ENCODE measurements around the gene SQOR. TPM values are rescaled to one million over a fixed set of nuclear protein-coding genes. Genes with fewer than 3 reads are reported as not detected.

SQOR gene
- total RNA-seq, 1 experiment from 2014 or later: 23.6 TPM

DNA sequence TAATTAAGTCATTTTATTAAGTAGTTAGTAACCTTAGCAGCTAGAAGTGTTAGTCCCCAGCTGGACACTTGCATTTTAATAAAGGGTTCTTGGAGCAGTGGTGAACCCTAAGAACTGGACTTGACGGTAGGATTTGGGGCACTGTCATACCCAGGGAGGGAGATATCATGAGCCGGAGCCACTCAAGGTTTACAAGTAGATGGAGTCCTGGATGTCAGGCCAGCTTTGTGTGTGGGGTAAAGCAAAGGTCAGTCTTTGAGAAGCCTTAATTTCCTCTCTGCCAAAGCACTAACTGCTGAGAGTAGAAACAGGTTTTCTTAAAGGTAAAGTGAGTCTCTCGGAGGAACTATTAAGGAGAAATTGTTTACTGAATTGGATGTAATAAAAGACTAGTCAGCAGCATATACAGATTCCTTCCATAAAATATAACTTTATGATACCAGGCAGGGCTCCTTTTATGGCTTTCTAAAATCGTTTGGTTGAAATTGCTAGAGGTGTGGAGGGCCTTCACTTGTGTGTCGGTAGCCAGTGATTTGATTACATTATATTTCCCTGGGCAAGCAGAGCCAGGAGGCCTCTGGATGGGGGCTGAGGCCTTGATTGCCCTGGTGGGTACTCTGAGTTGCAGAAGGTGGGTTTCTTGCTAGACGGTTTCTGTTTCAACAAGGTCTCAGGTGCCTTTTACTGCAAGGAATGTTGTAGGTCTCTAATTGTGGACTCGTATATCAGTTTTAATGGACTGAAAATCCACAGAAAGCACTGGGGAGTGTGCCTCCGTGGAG lies 23.1 kb downstream of the SQOR start:
- DNase-seq (ENCODE audit: extremely low read depth, low read depth): no peak

DNA sequence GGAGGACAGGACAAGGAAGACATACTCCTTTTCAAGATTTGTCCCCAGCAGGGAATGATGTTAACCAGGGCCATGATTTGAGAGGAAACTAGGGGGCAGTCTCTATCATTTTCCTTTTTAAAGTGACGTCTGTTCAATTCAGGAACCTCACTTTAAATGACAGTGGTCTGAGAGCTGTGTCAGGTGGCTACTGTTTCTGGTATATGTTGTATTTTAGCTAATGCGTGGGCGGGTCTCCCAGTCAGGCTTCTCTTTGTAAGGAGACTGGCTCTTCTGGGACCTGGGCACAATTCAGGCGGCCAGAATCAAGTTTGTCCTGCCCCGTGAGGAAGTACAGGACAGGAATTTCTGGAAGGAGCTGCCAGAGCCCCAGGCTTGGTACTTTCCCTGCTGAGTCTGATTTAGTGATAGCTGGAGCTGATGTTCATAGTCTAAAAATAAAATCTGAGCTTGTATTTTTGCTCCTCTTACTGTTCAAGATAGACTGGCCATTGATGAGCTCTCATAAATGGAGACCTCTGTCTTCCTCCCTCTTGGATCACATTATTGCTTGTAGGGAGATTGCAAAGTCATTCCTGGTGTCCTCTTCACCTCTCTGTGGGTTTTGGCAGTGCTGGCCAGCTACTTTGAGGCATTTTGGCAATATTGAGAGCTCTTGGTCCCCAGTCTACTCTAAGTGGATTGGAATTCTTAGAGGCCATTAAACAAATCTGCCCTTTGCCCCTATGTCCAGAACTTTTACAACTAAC lies 25.6 kb downstream of the SQOR start:
- DNase-seq (ENCODE audit: extremely low read depth, low read depth): no peak

DNA sequence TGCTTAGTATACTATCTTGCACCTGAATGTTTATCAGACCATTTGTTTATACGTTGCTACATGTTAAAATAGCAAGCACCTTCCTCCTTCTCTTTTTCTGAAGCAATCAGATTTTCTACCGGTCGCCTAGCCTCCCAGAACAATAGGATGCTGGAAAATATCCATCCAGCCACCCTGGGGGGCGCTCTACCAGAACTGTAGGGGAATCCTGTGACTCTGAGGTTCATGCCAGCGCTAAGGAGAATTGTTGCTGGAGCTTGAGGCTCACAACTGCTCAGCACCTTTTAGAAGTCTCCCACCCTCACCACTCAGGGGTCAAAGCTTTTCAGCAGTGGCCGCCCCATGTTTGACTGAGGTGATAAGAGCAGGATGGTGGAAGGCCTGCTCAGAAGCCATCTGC lies 27.5 kb downstream of the SQOR start:
- DNase-seq (ENCODE audit: extremely low read depth, low read depth): no peak

DNA sequence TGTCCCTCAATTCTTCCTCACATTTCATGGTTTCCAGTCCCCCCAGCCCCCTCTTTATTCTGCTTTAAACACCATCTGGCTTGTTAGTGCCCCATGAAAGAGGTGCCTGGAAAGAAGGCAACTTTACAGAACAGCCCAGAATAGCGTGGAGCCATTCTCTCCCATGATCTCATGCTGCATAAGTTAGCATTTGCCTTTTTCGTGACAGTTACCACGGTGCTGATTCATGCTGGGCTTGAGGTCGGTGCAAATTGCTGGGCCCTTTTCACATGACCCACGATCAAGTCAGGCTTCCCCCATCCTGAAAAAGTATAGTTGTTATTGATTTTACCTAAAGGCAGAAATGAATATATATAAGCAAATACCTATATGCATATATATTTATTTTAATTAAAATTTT lies 29.6 kb downstream of the SQOR start:
- no peak for DNase-seq (ENCODE audit: extremely low read depth, low read depth)

DNA sequence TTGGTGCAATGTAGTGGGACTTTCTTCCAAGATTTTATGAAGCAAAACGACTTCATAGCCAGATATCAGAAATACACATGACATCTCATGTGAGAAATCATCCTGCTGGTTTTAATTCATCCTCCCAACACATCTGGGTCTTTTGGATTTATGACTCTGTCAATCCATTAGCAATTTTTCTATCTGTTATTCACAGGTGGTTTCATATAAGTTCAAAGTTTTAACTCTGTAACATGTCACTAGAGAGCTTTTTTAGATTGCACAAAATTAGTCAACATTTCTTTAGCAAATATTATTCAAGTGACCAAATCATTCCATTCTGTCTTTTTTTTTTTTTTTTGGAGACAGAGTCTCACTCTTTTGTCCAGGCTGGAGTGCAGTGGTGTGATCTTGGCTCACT lies 30.4 kb downstream of the SQOR start:
- DNase-seq (ENCODE audit: extremely low read depth, low read depth): no peak

DNA sequence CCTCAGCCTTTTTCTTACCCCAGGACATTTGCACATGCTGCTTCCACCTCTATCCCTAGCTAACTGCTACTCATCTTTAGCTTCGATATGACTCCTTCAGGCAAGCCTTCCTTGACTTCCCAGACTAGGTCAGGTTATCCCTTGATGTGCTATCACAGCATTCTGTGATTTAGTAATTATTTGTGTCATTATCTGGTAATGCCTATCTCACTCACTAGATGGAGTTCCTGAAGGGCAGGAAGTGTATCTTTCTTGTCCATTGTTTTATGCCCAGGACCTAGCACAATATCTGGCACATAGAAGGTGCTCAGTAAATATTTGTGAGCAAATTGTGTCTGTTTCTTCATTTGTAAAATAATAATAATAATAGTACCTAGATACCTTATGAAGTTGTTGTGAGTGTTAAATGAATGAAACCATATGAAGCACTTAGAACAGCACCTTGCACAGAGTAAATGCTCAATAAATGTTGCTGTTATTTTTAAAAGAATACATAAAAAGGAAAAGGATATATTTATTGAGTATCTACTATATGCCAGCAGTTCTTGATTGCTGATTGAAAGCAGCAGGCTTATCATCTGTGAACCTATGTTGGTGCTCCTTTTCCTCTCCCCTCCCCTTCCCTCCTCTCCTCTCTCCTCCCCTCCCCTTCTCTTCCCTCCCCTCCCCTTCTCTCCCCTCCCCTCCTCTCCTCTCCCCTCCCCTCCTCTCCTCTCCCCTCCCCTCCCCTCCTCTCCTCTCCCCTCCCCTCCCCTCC lies 31.5 kb downstream of the SQOR start:
- DNase-seq (ENCODE audit: extremely low read depth, low read depth): no peak

DNA sequence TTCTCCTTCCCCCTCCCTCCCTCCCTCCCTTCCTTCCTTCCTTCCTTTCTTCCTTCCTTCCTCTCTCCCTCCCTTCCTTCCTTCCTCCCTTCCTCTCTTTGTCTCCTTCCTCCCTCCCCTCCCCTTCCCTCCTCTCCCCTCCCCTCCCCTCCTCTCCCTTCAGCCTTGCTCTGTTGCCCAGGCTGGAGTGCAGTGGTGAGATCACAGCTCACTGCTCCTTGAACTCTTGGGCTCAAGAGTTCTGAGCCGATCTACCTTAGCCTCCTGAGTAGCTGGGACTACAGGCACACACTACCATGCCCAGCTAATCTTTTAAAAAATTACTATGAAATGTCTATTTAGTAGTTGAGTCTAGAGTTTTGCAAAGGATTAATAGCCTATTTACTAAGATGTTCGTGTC lies 32.2 kb downstream of the SQOR start:
- no peak for DNase-seq (ENCODE audit: extremely low read depth, low read depth)

DNA sequence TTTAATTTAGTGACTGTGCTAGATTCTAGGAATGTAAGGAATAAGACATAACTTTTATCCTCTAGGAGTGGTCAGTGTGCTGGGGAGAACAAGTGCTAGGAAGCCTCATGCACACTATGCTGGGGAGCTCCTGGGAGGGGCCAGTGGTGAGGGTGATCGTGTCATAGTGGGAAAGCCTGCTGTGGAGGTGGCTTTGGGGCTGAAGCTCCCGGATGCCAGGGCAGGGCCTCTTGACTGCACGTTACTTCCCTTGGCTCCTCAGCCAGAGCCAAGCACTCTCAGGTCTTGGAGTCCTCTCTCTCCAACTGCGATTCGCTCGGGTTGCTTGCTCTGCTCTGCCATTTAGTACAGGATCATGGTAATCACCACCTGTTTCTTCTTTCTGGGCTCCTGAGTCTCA lies 33.6 kb downstream of the SQOR start:
- no peak for DNase-seq (ENCODE audit: extremely low read depth, low read depth)

DNA sequence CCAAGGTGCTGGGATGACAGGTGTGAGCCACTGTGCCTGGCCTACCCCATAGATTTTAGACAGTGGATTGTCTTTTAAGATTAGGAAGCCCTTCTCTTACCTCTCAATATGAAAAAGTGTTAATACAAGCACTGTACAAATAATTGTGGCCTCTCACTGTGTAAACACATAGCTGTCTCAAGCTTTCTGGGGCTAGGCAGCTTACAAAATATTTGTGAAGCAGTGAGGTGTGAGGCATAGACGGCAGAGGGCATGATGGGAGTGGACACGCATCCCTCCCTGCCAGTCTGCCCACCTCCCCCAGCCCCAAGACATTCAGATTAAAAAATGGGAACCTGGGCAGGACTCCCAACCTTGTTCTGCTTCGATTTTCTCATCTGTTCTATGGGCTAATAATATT lies 34.6 kb downstream of the SQOR start:
- DNase-seq (ENCODE audit: extremely low read depth, low read depth): no peak

DNA sequence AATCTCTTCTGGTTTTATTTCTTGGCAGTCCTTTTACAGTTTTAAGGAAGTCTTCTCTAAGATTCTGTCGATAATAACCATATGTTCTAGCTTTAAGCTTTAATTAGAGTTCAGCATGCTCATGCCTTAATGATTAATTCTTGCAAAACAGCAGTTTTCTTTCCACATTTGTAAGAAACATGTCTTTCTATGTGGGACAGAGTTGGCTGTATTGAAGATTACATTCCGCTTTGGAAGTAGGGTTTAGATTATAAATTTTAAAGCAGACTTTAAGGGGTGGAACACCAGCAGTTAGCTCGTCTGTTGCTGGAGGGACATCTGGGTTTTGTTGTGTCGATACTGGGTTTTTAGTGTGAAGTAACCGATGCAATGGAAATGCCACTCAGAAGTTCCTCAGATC lies 35.3 kb downstream of the SQOR start:
- DNase-seq (ENCODE audit: extremely low read depth, low read depth): no peak

DNA sequence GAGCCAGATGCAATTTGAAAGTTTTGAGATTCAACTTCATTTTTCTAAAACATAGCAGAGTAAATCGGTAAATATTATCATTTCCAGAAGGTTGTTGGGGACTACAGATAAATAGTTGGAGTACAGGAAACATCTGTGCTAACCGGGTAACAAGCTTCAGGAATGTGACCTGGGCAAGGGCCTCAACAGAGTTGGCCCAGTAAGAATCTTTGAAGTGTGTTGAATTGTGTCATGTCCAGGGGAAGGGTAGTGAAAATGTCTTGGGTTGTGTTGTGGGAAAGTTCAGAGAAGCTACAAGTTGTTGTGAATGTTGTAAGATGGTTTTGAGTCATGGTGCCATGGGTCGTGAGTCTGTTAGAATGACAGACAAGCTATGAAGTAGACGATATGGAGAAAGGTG lies 35.7 kb downstream of the SQOR start:
- no peak for DNase-seq (ENCODE audit: extremely low read depth, low read depth)

DNA sequence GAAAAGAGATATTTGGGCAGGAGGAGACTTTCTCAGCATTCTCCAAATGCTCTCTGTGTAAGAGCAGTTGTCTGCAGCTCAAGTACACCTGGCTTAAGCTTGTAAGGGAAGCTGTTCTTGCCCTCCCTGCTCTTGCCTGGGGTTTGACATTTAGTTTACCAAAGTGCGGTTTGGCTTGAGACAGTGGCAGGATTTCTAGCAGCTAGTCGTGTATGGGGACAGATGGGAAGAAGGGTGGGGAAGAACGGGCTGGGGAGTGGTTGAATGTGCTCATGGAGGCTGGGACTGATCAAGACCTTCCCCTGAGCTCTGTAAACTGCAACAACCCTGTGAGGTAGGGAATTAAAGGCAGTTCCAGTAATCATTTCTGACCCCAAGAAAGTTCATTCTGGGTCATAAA lies 39.8 kb downstream of the SQOR start:
- DNase-seq (ENCODE audit: extremely low read depth, low read depth): no peak

DNA sequence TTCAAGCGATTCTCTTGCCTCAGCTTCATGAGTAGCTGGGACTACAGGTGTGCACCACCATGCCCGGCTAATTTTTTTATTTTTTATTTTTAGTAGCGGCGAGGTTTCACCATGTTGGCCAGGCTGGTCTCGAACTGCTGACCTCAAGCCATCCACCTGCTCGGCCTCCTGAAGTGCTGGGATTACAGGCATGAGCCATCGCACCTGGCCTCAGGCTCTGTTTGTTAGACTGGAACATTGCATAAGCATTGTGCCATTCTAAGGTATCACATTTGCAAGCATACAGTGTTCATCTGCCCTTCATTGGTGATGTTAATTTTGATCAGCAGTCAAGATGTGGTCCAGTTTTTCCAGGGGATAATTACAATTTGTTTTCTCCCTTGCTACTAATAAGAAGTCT lies 43.0 kb downstream of the SQOR start:
- no peak for DNase-seq (ENCODE audit: extremely low read depth, low read depth)

DNA sequence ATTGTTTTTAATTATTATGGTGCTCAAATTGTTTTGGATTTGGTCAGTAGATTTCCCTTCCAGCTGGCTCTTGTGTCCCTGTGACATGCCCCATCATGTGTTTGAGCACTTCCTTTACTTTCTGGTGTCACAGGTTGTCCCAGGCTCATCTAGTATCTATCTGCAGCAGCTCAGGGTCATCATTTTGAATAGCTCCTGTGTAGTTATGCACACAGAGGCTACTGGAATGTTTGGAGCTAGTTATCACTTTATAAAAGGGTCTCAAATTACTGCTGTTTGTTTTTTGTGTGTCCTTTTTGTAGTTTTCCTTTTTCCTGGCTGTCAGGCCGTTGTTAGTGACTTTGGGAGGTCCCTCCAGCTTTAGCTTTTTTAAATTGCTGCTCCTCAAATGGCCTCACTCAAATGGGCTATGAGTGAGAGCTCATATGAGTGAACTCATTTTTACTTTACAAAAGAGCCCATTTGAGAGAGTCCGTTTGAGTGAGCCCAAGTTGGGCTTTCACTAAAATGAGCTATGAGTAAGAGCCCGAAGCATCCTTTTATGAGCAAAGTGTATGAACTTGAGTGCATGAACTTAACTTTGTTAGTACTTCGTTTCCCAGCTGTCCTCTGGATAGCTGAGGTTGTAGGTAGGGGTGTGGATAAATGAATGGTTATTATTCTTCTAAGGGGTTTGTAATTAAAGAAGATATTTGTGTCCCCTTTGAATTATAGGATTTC lies 43.8 kb downstream of the SQOR start:
- no peak for DNase-seq (ENCODE audit: extremely low read depth, low read depth)

DNA sequence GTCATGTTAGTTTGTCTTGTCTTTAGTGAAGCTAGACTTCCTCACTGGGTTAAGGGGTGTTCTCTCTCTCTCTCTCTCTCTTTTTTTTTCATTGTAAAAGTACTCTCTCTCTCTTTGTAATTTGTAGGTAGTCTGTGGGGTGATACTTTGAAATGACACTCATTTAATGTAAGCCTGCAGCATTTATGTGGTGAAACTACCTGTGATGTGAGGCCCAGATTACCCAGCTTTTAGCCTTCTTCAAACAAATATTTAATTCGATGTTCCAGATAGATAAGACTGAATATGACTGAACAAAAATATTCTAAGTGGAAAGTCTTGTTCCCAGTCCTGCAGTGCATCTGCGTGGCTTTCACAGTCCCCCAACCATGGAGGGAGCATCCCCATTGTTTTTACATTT lies 49.7 kb downstream of the SQOR start:
- no peak for DNase-seq (ENCODE audit: extremely low read depth, low read depth)

DNA sequence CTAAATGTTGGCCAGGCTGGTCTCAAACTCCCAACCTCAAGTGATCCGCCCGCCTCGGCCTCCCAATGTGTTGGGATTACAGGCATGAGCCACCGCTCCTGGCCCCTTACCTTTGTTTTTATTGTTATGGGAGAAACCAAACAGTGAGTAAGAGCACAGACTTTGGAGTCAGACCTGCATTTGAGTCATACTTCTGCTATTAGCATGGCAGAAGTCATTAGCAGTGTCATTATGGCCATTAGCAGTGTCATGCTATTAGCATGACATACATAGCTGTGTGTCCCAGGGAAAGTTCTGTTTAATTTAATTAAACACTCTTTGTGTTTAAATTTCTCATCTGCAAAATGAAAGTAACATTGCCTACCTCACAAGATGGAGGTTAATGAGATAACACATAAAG lies 54.8 kb downstream of the SQOR start:
- no peak for DNase-seq (ENCODE audit: extremely low read depth, low read depth)

DNA sequence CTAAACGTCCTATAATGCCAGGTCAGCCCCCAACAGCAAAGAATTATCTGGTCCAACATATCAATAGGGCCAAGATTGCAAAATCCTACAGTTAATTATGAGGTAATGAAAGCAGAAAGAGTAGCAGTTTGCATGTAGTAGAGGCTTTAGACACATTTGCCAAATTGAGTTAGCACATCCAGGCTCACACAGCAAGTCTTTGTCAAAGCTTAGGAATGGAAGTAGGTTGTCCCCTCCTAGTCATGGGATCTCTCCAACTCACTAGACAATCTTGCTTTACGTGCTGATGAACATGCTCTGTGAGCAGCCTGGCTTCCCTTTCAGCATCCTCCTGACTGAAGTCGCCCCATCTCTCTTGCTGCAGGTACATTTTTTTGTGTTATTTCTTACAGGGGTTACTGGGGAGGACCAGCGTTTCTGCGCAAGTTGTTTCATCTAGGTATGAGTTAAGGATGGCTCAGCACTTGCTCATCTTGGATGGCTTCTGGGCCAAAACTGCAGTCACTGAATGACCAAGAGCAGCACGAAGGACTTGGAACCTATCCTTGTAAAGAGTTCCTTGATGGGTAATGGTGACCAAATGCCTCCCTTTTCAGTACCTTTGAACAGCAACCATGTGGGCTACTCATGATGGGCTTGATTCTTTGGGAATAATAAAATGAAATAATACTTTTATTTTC lies 55.9 kb downstream of the SQOR start:
- DNase-seq (ENCODE audit: extremely low read depth, low read depth): no peak

DNA sequence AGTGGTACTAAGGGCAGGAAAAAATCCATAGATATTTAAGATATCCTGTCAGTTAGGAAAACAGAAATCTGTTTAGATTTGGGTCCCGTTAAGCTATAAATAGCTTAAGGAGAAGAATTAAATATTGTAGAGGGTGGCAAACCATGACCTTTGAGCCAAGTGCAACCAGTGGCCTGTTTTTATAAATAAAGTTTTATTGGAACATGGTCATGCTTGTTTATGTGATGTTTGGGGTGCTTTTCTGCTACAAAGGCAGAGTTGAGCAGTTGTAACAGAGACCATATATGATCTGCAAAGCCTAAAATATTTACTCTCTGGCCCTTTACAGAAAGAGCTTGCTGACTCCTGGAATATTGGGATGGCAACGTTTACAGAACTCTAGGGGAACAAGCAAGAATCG lies 66.3 kb downstream of the SQOR start:
- no peak for DNase-seq (ENCODE audit: extremely low read depth, low read depth)

DNA sequence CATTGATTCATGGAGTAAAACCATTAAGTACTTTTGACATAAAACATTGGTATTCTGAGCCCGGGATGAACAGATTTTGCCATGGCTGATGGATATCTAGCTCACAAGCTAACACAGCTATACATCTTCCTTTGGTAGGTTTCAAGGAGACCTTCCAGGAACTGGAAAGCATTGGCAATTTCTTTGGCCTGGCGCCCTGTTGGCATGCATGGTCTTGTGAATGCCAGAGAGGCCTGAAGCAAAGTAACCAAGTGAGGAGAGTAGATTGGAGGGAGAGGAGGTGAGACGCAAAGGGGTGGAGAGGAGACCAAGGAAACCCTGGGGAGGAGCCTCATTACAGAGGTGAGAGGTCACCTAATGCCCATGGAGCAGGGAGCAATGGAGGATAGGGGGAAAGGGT lies 67.2 kb downstream of the SQOR start:
- DNase-seq (ENCODE audit: extremely low read depth, low read depth): no peak

DNA sequence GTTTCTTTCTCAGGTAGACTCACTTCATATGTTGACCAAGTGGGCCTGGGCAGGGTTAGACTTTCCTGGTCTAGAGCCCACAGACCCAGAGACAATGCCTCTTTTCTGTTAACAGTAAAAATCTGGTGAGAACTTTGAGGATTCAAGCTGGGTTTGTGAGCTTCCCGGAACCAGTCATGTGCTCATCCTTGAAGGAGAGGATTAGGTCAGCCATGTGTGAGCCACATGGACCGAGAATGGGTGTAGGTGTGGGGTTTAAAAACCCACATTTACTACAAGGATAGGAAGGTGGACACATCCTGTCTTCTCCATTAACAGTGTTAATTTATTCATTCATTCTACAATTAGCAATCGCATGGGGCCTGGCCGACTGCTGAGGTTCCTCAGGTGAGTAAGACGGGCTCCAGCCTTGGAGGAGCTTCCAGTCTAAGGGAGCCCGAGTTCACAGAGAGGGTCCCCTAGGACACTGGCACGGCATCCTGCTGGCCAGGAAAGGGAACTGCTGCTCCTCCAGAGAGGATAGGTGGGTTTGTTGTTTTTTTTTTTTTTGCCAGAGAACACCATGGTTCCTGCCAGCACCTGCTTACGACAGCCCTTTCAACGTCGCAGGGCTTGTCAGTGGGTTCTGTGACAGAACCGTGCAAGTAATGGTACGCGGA lies 69.0 kb downstream of the SQOR start:
- DNase-seq (ENCODE audit: extremely low read depth, low read depth): no peak

All from NCI-H460 (cell line).